Thymus (tissue), 11 donors: Measurements from ENCODE around the gene LAMA3. TPM values are rescaled to one million over a fixed set of nuclear protein-coding genes. Genes with fewer than 3 reads are reported as not detected.
A peak's percentile ranks its signal among the peaks of the same experiment; 100 is the strongest.

Source experiments
- DNase-seq, 9 donors: peaks; one replicate each; pipeline ENCODE4 v3.0.0-alpha.2; 2013; ENCODE audit warnings: low spot score in 9 of 9, low read depth in 6 of 9, missing footprints in 1 of 9
- H3K27ac ChIP-seq, 2 donors: one replicate each; pipeline ENCODE4 v1.5.1; 2013; ENCODE audit warnings: control low read depth in 1 of 2, low read depth in 1 of 2, low read length in 1 of 2, mild to moderate bottlenecking in 1 of 2, moderate library complexity in 1 of 2
- H3K27me3 ChIP-seq, 2 donors: one replicate each; pipeline ENCODE4 v1.5.1; 2013; ENCODE audit warnings: low read length in 1 of 2; ENCODE audit not compliant: control insufficient read depth in 2 of 2, insufficient read depth in 1 of 2
- H3K36me3 ChIP-seq, 2 donors: one replicate each; pipeline ENCODE4 v1.5.1; 2013; ENCODE audit warnings: low read length in 1 of 2, mild to moderate bottlenecking in 1 of 2, moderate library complexity in 1 of 2; ENCODE audit not compliant: control insufficient read depth in 2 of 2, insufficient read depth in 2 of 2
- H3K4me1 ChIP-seq, 2 donors: one replicate each; pipeline ENCODE4 v1.5.1; 2013; ENCODE audit warnings: low read length in 2 of 2; ENCODE audit not compliant: control insufficient read depth in 2 of 2, insufficient read depth in 2 of 2
- H3K4me3 ChIP-seq, 2 donors: one replicate each; pipeline ENCODE4 v1.5.1; 2013; ENCODE audit warnings: low read length in 2 of 2, control low read depth in 1 of 2, mild to moderate bottlenecking in 1 of 2
- H3K9me3 ChIP-seq, 2 donors: one replicate each; pipeline ENCODE4 v1.5.1; 2013; ENCODE audit warnings: low read length in 1 of 2, mild to moderate bottlenecking in 1 of 2; ENCODE audit not compliant: control insufficient read depth in 2 of 2, insufficient read depth in 1 of 2
- WGBS: extraction: QIAGEN DNeasy Blood & Tissue Kit; methylation state at CpG from one replicate; pipeline ENCODE4 v1.1.7; 2013; 5-methylcytosine and 5-hydroxymethylcytosine counted together
- polyA plus RNA-seq: library from polyadenylated mRNA; stranded (reverse); fragments of 200-250 nt; gene quantifications from one replicate; pipeline ENCODE4 v1.2.3, GENCODE V29; 2013
- total RNA-seq: library from RNA; stranded (reverse); fragments of 120-200 nt; gene quantifications from one replicate; pipeline ENCODE4 v1.2.4, GENCODE V29; 2013
- donor health status: healthy.

Gene LAMA3
- total and polyA plus RNA-seq, 2 donors, result 8.9 to 50.1 TPM

DNA sequence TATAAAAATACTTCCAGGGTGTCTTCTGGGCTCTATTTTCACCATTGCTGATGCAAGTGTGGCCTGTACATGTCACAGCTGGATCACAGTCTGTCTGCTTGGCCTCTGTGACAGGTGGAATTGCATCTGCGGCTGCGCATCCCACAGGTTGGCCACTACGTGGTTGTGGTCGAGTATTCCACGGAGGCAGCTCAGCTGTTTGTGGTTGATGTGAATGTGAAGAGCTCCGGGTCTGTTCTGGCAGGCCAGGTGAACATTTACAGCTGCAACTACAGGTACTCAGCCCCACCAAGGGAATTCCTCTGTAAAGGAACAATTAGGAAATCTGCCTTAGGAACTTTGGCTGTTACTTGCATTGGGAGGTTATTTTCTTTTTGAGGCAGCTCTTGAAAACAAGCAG, 144.5 kb downstream of the LAMA3 start:
- no peak overlapping the region for H3K27ac ChIP-seq
- peak in 1 of 9 donors; percentile 53 for DNase-seq
- H3K36me3 ChIP-seq, result no peaks in the 10 kb centered on the region
- no peaks in the 10 kb centered on the region for H3K9me3 ChIP-seq
- H3K4me3 ChIP-seq, result no peak overlapping the region
- peaks cover 0 to 6% of the 10 kb centered on the region in 2 donors for H3K4me1 ChIP-seq
- WGBS, result 11% methylated on average over 6 of the region's 6 CpGs
- H3K27me3 ChIP-seq, result no peaks in the 10 kb centered on the region

DNA sequence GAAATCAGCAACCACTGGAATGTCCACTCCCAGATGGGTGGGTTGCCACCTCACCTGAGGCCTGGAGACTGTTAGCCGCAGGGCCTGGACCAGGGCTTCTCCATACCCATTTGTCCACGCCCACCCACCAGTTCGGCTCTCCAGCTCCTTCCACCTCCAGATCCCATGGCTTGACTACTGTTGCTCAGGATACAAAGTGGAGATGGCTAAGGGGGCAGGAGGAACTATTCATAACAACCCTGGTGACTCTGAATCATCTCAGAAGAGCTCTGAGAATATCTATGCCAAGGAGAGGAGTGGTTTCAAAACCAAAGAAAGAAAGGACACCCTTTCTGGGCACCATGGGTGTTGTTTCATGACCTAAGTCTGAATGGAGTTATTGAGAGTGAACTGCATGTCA, 145.8 kb downstream of the LAMA3 start:
- H3K4me1 ChIP-seq, result peaks cover 0 to 6% of the 10 kb centered on the region in 2 donors
- H3K27ac ChIP-seq, result no peak overlapping the region
- WGBS, result over 99% methylated on average over 3 of the region's 3 CpGs
- no peak for DNase-seq
- no peaks in the 10 kb centered on the region for H3K9me3 ChIP-seq
- no peaks in the 10 kb centered on the region for H3K27me3 ChIP-seq
- no peak overlapping the region for H3K4me3 ChIP-seq
- H3K36me3 ChIP-seq, result no peaks in the 10 kb centered on the region

DNA sequence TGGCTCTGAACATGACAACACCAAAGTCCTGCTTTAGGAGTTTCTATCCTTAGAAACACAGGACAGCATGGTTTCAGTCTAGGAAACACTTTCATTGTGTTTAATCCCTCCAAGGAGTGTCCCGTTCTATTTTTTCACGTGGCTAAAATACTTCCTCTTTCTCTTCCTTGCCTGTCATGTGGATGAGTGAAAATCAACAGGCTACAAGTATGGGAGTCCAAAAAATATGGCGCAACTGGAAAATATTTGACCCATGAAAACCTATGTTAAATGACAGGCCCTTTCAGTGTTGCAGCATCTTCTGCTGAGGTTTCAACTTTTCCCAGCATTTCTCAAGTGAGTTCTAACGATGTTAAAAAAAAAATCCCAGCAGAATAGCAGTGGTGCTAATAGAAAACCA, 146.3 kb downstream of the LAMA3 start:
- DNase-seq, result no peak
- no peaks in the 10 kb centered on the region for H3K9me3 ChIP-seq
- no peak overlapping the region for H3K27ac ChIP-seq
- no peaks in the 10 kb centered on the region for H3K36me3 ChIP-seq
- no peaks in the 10 kb centered on the region for H3K27me3 ChIP-seq
- peaks cover 0 to 6% of the 10 kb centered on the region in 2 donors for H3K4me1 ChIP-seq
- WGBS, result 56% methylated on average over 4 of the region's 4 CpGs
- no peak overlapping the region for H3K4me3 ChIP-seq

DNA sequence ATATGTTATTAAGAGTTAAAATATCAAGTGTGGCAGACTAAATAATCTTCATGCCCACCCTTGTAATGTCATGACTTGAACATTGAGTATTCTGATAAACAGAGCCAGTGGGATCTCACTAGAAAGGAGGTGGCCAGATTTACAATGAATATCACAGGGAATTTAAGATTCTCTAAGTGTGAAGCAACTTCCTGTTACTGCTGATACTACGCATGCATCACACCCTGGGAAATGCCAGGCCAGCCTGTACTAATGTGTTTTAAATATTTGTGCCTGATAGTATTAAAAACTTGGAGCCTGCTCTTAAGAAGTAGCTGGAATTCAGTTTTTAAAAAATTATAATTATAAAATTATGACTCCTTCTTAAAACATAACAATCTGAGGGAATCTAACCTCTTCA, 148.3 kb downstream of the LAMA3 start:
- Histone ChIP-seq H3K27me3 (no peaks in the 10 kb centered on the region), H3K4me3 (no peak overlapping the region), H3K27ac (no peak overlapping the region), H3K9me3 (no peaks in the 10 kb centered on the region), H3K4me1 (peaks cover 0 to 6% of the 10 kb centered on the region in 2 donors), H3K36me3 (no peaks in the 10 kb centered on the region)
- no peak for DNase-seq
- 84% methylated on average over 1 of the region's 1 CpG for WGBS

DNA sequence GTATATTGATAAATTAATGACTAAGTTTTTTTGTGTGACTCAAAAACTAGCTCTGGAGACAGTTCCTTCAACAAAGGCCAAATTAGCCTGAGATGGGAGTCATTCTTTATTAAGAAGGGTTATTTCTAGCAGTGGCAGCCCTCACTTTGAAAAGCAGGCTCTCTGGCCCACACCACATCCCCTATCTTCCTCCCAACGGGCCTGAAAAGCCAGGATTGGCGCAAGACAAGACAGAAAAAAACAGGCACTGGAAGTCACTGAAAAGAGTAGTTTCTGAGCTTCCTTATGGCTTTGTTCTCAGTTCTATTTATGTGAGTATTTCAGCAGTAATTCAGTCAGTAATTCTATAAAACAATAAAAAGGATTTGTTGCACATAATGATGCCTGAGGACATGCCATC, 149.0 kb downstream of the LAMA3 start:
- no peak for DNase-seq
- Histone ChIP-seq H3K27me3 (no peaks in the 10 kb centered on the region), H3K4me1 (peaks cover 0 to 6% of the 10 kb centered on the region in 2 donors), H3K36me3 (no peaks in the 10 kb centered on the region), H3K27ac (no peak overlapping the region), H3K9me3 (no peaks in the 10 kb centered on the region), H3K4me3 (no peak overlapping the region)
- 57% methylated on average over 2 of the region's 2 CpGs for WGBS

- Histone ChIP-seq H3K27ac (no peak overlapping the region), H3K36me3 (no peaks in the 10 kb centered on the region), H3K4me3 (no peak overlapping the region), H3K4me1 (peaks cover 0 to 1% of the 10 kb centered on the region in 2 donors), H3K9me3 (no peaks in the 10 kb centered on the region), H3K27me3 (no peaks in the 10 kb centered on the region)
- no peak for DNase-seq
- WGBS, result 62% methylated on average over 7 of the region's 7 CpGs
Observed at GRCh38 chr18:23838801-23839366, 149.6 kb downstream of the LAMA3 start.

DNA sequence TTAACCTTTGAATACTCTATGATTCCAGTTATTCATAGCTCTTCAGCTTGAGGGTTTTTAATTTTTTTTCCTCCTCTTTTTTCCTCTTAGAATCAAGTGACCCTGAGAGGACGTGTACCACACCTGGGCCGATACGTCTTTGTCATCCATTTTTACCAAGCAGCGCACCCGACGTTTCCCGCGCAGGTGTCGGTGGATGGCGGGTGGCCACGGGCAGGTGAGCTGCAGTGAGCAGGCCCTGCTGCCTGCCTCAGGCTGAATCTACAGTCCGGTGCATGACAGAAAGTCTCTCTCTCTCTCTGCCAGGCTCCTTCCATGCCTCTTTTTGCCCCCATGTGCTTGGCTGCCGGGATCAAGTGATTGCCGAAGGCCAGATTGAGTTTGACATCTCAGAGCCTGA, 153.1 kb downstream of the LAMA3 start:
- no peak for DNase-seq
- 97% methylated on average over 14 of the region's 14 CpGs for WGBS
- H3K4me3 ChIP-seq, result no peak overlapping the region
- H3K27ac ChIP-seq, result no peak overlapping the region
- no peaks in the 10 kb centered on the region for H3K27me3 ChIP-seq
- H3K9me3 ChIP-seq, result no peaks in the 10 kb centered on the region
- no peaks in the 10 kb centered on the region for H3K36me3 ChIP-seq
- H3K4me1 ChIP-seq, result no peaks in the 10 kb centered on the region

DNA sequence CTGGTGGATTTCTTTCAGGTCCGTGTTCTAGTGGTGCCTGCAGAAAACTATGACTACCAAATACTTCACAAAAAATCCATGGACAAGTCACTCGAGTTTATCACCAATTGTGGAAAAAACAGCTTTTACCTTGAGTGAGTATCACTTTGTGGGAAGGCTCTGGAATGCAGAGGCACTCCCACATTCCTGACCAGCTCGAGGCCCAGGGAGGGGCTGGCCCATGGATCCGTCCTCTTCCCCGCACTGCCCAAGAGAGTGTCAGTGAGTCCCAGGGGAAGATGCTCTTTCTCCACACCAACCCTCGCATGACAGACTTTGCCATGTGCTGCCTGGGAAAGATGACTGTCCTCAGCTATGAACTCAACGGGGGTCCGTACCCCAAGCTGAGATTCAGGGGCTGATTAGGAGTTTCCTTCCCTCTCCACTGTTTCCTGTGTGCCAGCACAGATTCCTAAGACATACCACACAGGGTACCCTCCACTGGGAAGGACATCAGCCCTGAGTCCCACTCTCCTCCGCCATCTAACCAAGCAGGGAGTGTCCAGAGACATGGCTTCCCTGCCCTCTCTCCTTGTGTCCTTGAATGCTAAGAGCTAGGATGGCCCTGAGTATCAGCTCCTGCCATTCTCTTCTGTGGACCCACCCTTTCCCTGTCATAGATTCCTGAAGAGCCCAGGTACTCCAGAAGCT, 155.9 kb downstream of the LAMA3 start:
- no peak for DNase-seq
- Histone ChIP-seq H3K4me1 (no peaks in the 10 kb centered on the region), H3K36me3 (no peaks in the 10 kb centered on the region), H3K4me3 (no peak overlapping the region), H3K27ac (no peak overlapping the region), H3K27me3 (no peaks in the 10 kb centered on the region), H3K9me3 (no peaks in the 10 kb centered on the region)
- WGBS, result 94% methylated on average over 9 of the region's 9 CpGs

GRCh38 chr18:23845988-23846630, 156.9 kb downstream of the LAMA3 start:
- Histone ChIP-seq H3K27ac (no peak overlapping the region), H3K27me3 (no peaks in the 10 kb centered on the region), H3K4me3 (no peak overlapping the region), H3K4me1 (no peaks in the 10 kb centered on the region), H3K36me3 (no peaks in the 10 kb centered on the region), H3K9me3 (no peaks in the 10 kb centered on the region)
- 97% methylated on average over 15 of the region's 15 CpGs for WGBS
- DNase-seq, result no peak
